IMR-90 (cell line): ENCODE results near the gene LMBRD2.
"Not testable (repeated sequence)": the region's sequence is repeated elsewhere in the genome, so short reads cannot be mapped to it uniquely, and the experiment has no call there.

Source experiments
- BHLHE40 ChIP-seq: fragments of 150-350 bp; IDR thresholded peaks from 2 replicates; pipeline ENCODE4 v1.6.1; 2016; ENCODE audit warnings: mild to moderate bottlenecking, low read depth, low read length
- CTCF ChIP-seq: conservative IDR thresholded peaks from 2 replicates; pipeline ENCODE4 v1.5.1; 2012; ENCODE audit warnings: mild to moderate bottlenecking, low read depth, low read length, improper control_type of control experiment
- FOS ChIP-seq: fragments of 150-350 bp; IDR thresholded peaks from 2 replicates; pipeline ENCODE4 v1.6.1; 2016; ENCODE audit warnings: low read depth, low read length
- MAFK ChIP-seq: IDR thresholded peaks from 2 replicates; pipeline ENCODE4 v1.6.1; 2012; ENCODE audit warnings: low read depth, low read length, improper control_type of control experiment
- MXI1 ChIP-seq: IDR thresholded peaks from 2 replicates; pipeline ENCODE4 v1.6.1; 2012; ENCODE audit warnings: low read depth, mild to moderate bottlenecking, low read length, moderate library complexity, borderline replicate concordance
- NFE2L2 ChIP-seq: fragments of 150-350 bp; IDR thresholded peaks from 2 replicates; pipeline ENCODE4 v1.6.1; 2016; ENCODE audit warnings: low read depth, mild to moderate bottlenecking, low read length
- POLR2A ChIP-seq: IDR thresholded peaks from 2 replicates; pipeline ENCODE4 v1.6.1; 2012; ENCODE audit warnings: mild to moderate bottlenecking, low read depth, low read length
- RAD21 ChIP-seq: IDR thresholded peaks from 2 replicates; pipeline ENCODE4 v1.6.1; 2012; ENCODE audit warnings: low read length, improper control_type of control experiment
- RCOR1 ChIP-seq: IDR thresholded peaks from 2 replicates; pipeline ENCODE4 v1.6.1; 2012; ENCODE audit warnings: mild to moderate bottlenecking, low read length, improper control_type of control experiment; ENCODE audit not compliant: insufficient replicate concordance
- SMC3 ChIP-seq: fragments of 150-350 bp; IDR thresholded peaks from 2 replicates; pipeline ENCODE4 v1.6.1; 2016; ENCODE audit warnings: low read depth, mild to moderate bottlenecking, antibody characterized with exemption, low read length, moderate library complexity
- USF2 ChIP-seq: fragments of 150-350 bp; IDR thresholded peaks from 2 replicates; pipeline ENCODE4 v1.6.1; 2017; ENCODE audit warnings: mild to moderate bottlenecking, antibody characterized with exemption, low read length, low read depth

GRCh38 chr5:36198783-36199182, 47.1 kb upstream of the LMBRD2 start:
- not testable (repeated sequence) for TF ChIP-seq CTCF, USF2, RAD21, SMC3, NFE2L2, RCOR1, FOS, POLR2A, BHLHE40, MAFK, MXI1
